ENCODE data around the gene PLA2G4F.

Gene PLA2G4F

GRCh38 chr15:42118650-42119445 lies 37.6 kb downstream of the PLA2G4F start:
- H3K9me3 ChIP-seq (ENCODE audit: insufficient read depth, low read length, severe bottlenecking), result no peaks in the 10 kb centered on the region
- H3K4me1 ChIP-seq (ENCODE audit: insufficient read depth, low read length), result peaks cover 13% of the 10 kb centered on the region
- peak; percentile 90 for ATAC-seq (ENCODE audit: insufficient read depth, low read depth)
- peak overlapping the region; percentile 48 for H3K27ac ChIP-seq (ENCODE audit: low read length)
- no peaks in the 10 kb centered on the region for H3K36me3 ChIP-seq (ENCODE audit: insufficient read depth, low read length)
- peak overlapping the region; percentile 53; the same call in 1 of the 2 replicates for H3K4me2 ChIP-seq (ENCODE audit: insufficient read depth, low read length)
- peaks cover 5% of the 10 kb centered on the region for H3K27me3 ChIP-seq (ENCODE audit: insufficient read depth, low read length, poor library complexity)
- DNase-seq, result peak; percentile 31
- no peaks in the 10 kb centered on the region for H4K20me1 ChIP-seq (ENCODE audit: insufficient read depth, low read length)
- peak overlapping the region in 1 of 2 experiments; percentile 43; a peak in 2 of 4 replicates for H3K4me3 ChIP-seq (ENCODE audit: low read depth in 1 of 2, low read length in 2 of 2)
- TF ChIP-seq CTCF (IDR thresholded peaks at IDR 0.05; ENCODE audit: borderline replicate concordance, extremely low read depth, low read length, poor library complexity, severe bottlenecking), result no peak
- no peak for TF ChIP-seq EZH2 (IDR thresholded peaks at IDR 0.05; ENCODE audit: borderline replicate concordance, low read depth, low read length, severe bottlenecking)
- H2AFZ ChIP-seq (ENCODE audit: low read depth, low read length), result peak overlapping the region; percentile 63
- no peaks in the 10 kb centered on the region for H3K79me2 ChIP-seq (ENCODE audit: insufficient read depth, low read length)
- H3K9ac ChIP-seq (ENCODE audit: low read depth, low read length), result peak overlapping the region; percentile 34; the same call in 1 of the 2 replicates

GRCh38 chr15:42111924-42112323 lies 44.5 kb downstream of the PLA2G4F start:
- no peaks in the 10 kb centered on the region for H4K20me1 ChIP-seq (ENCODE audit: insufficient read depth, low read length)
- peaks cover 23% of the 10 kb centered on the region for H3K4me1 ChIP-seq (ENCODE audit: insufficient read depth, low read length)
- no peaks in the 10 kb centered on the region for H3K27me3 ChIP-seq (ENCODE audit: insufficient read depth, low read length, poor library complexity)
- peak overlapping the region; percentile 76 for H3K27ac ChIP-seq (ENCODE audit: low read length)
- DNase-seq, result peak; percentile 73
- no peaks in the 10 kb centered on the region for H3K79me2 ChIP-seq (ENCODE audit: insufficient read depth, low read length)
- peak overlapping the region; percentile 16; the same call in 1 of the 2 replicates for H3K4me2 ChIP-seq (ENCODE audit: insufficient read depth, low read length)
- H3K9me3 ChIP-seq (ENCODE audit: insufficient read depth, low read length, severe bottlenecking), result no peaks in the 10 kb centered on the region
- peak overlapping the region; percentile 33; the same call in 1 of the 2 replicates for H3K9ac ChIP-seq (ENCODE audit: low read depth, low read length)
- ATAC-seq (ENCODE audit: insufficient read depth, low read depth), result peak; percentile 94
- no peaks in the 10 kb centered on the region for H3K36me3 ChIP-seq (ENCODE audit: insufficient read depth, low read length)
- TF ChIP-seq CTCF (IDR thresholded peaks at IDR 0.05; ENCODE audit: borderline replicate concordance, extremely low read depth, low read length, poor library complexity, severe bottlenecking), result no peak
- TF ChIP-seq EZH2 (IDR thresholded peaks at IDR 0.05; ENCODE audit: borderline replicate concordance, low read depth, low read length, severe bottlenecking), result no peak
- H2AFZ ChIP-seq (ENCODE audit: low read depth, low read length), result no peak overlapping the region
- no peak overlapping the region for H3K4me3 ChIP-seq (ENCODE audit: low read depth in 1 of 2, low read length in 2 of 2)

GRCh38 chr15:42110367-42110766 lies 46.1 kb downstream of the PLA2G4F start:
- Histone ChIP-seq H3K27me3 (ENCODE audit: insufficient read depth, low read length, poor library complexity) (no peaks in the 10 kb centered on the region), H3K4me3 (ENCODE audit: low read depth in 1 of 2, low read length in 2 of 2) (no peak overlapping the region), H3K36me3 (ENCODE audit: insufficient read depth, low read length) (no peaks in the 10 kb centered on the region), H3K9ac (ENCODE audit: low read depth, low read length) (no peak overlapping the region), H3K79me2 (ENCODE audit: insufficient read depth, low read length) (no peaks in the 10 kb centered on the region), H3K4me1 (ENCODE audit: insufficient read depth, low read length) (peaks cover 24% of the 10 kb centered on the region), H3K27ac (ENCODE audit: low read length) (peak overlapping the region; percentile 59), H3K9me3 (ENCODE audit: insufficient read depth, low read length, severe bottlenecking) (no peaks in the 10 kb centered on the region), H2AFZ (ENCODE audit: low read depth, low read length) (peak overlapping the region; percentile 49), H4K20me1 (ENCODE audit: insufficient read depth, low read length) (no peaks in the 10 kb centered on the region), H3K4me2 (ENCODE audit: insufficient read depth, low read length) (no peak overlapping the region)
- no peak for ATAC-seq (ENCODE audit: insufficient read depth, low read depth)
- no peak for TF ChIP-seq EZH2 (IDR thresholded peaks at IDR 0.05; ENCODE audit: borderline replicate concordance, low read depth, low read length, severe bottlenecking)
- no peak for TF ChIP-seq CTCF (IDR thresholded peaks at IDR 0.05; ENCODE audit: borderline replicate concordance, extremely low read depth, low read length, poor library complexity, severe bottlenecking)
- DNase-seq, result no peak

Measured in DND-41 (cell line).